HG02798 (cell line): Measurements from ENCODE around the gene GRB10.

Experiments
- ATAC-seq: cut with Tn5 transposase; IDR thresholded peaks from one replicate; pipeline ENCODE4 v1.9.1; 2021; ENCODE audit warnings: mild to moderate bottlenecking; ENCODE audit not compliant: unreplicated experiment, poor library complexity

GRB10 gene

GRCh38 chr7:50724526-50725520 is 57.9 kb downstream of the GRB10 start:
- no peak for ATAC-seq

GRCh38 chr7:50723888-50724287 is 58.8 kb downstream of the GRB10 start:
- no peak for ATAC-seq

- no peak for ATAC-seq
Measured at GRCh38 chr7:50723173-50723572, 59.5 kb downstream of the GRB10 start.

- no peak for ATAC-seq
Measured at GRCh38 chr7:50721661-50722259, 60.9 kb downstream of the GRB10 start.

- ATAC-seq: no peak
Measured at GRCh38 chr7:50721160-50721559, 61.5 kb downstream of the GRB10 start.

GRCh38 chr7:50720295-50720694 is 62.4 kb downstream of the GRB10 start:
- no peak for ATAC-seq

- no peak for ATAC-seq
Measured at GRCh38 chr7:50718876-50719275, 63.8 kb downstream of the GRB10 start.

- no peak for ATAC-seq
Measured at GRCh38 chr7:50718311-50718710, 64.4 kb downstream of the GRB10 start.

- ATAC-seq: no peak
Measured at GRCh38 chr7:50717181-50717580, 65.5 kb downstream of the GRB10 start.

- no peak for ATAC-seq
Measured at GRCh38 chr7:50714857-50715256, 67.8 kb downstream of the GRB10 start.

GRCh38 chr7:50713123-50713965 is 69.4 kb downstream of the GRB10 start:
- no peak for ATAC-seq

- no peak for ATAC-seq
Measured at GRCh38 chr7:50712252-50713122, 70.2 kb downstream of the GRB10 start.

- ATAC-seq: no peak
Measured at GRCh38 chr7:50711271-50712175, 71.2 kb downstream of the GRB10 start.

GRCh38 chr7:50710441-50711154 is 72.1 kb downstream of the GRB10 start:
- ATAC-seq: no peak

GRCh38 chr7:50709151-50709550 is 73.5 kb downstream of the GRB10 start:
- no peak for ATAC-seq

- no peak for ATAC-seq
Measured at GRCh38 chr7:50707236-50708006, 75.3 kb downstream of the GRB10 start.

- no peak for ATAC-seq
Measured at GRCh38 chr7:50706469-50706937, 76.2 kb downstream of the GRB10 start.
